ENCODE measurements around the gene CCNT1. TPM values are rescaled to one million over a fixed set of nuclear protein-coding genes. Genes with fewer than 3 reads are reported as not detected.
A peak's percentile ranks its signal among the peaks of the same experiment; 100 is the strongest.
"Not testable (repeated sequence)": the region's sequence is repeated elsewhere in the genome, so short reads cannot be mapped to it uniquely, and the experiment has no call there.

Gene CCNT1
- total RNA-seq, 2 donors from 2014 or later = 96.6 to 102 TPM

- H3K4me1 Mint-ChIP-seq (ENCODE audit: low read depth) = no peaks in the 10 kb centered on the region
- DNase-seq = no peak
- peaks cover 5 to 22% of the 10 kb centered on the region in 2 donors for H3K36me3 Mint-ChIP-seq (ENCODE audit: insufficient read depth in 2 of 2)
- no peak overlapping the region for H3K4me3 Mint-ChIP-seq
- no peak for ATAC-seq (replicated peaks in 1 of 2)
- H3K9me3 Mint-ChIP-seq = no peaks in the 10 kb centered on the region
- H3K27me3 Mint-ChIP-seq (ENCODE audit: low read depth) = no peaks in the 10 kb centered on the region
- no peak overlapping the region for H3K27ac Mint-ChIP-seq
These were observed 64.8 kb downstream of the CCNT1 start for GRCh38 chr12:48651681-48652080.

GRCh38 chr12:48645354-48645753, 71.2 kb downstream of the CCNT1 start:
- not testable (repeated sequence) for H3K4me3 Mint-ChIP-seq; ATAC-seq (replicated peaks in 1 of 2); DNase-seq; H3K9me3 Mint-ChIP-seq; H3K4me1 Mint-ChIP-seq (ENCODE audit: low read depth); H3K27ac Mint-ChIP-seq; H3K27me3 Mint-ChIP-seq (ENCODE audit: low read depth)
- peaks cover 8 to 33% of the 10 kb centered on the region in 2 donors for H3K36me3 Mint-ChIP-seq (ENCODE audit: insufficient read depth in 2 of 2)

- no peak for DNase-seq
- Mint-ChIP-seq H3K4me3 (no peak overlapping the region), H3K9me3 (peaks cover 0 to 2% of the 10 kb centered on the region in 2 donors), H3K36me3 (ENCODE audit: insufficient read depth in 2 of 2) (peaks cover 7 to 33% of the 10 kb centered on the region in 2 donors), H3K4me1 (ENCODE audit: low read depth) (no peaks in the 10 kb centered on the region), H3K27ac (no peak overlapping the region), H3K27me3 (ENCODE audit: low read depth) (no peaks in the 10 kb centered on the region)
- no peak for ATAC-seq (replicated peaks in 1 of 2)
These were observed 73.5 kb downstream of the CCNT1 start for GRCh38 chr12:48643011-48643410.

GRCh38 chr12:48641752-48642555, 74.6 kb downstream of the CCNT1 start:
- Mint-ChIP-seq H3K36me3 (ENCODE audit: insufficient read depth in 2 of 2) (peaks cover 6 to 33% of the 10 kb centered on the region in 2 donors), H3K27ac (peak overlapping the region; percentile 13)
- not testable (repeated sequence) for DNase-seq; H3K27me3 Mint-ChIP-seq (ENCODE audit: low read depth); H3K4me1 Mint-ChIP-seq (ENCODE audit: low read depth); H3K9me3 Mint-ChIP-seq; ATAC-seq (replicated peaks in 1 of 2); H3K4me3 Mint-ChIP-seq

- DNase-seq = no peak
- Mint-ChIP-seq H3K4me1 (ENCODE audit: low read depth) (no peaks in the 10 kb centered on the region), H3K36me3 (ENCODE audit: insufficient read depth in 2 of 2) (peaks cover 5 to 27% of the 10 kb centered on the region in 2 donors), H3K9me3 (peaks cover 0 to 2% of the 10 kb centered on the region in 2 donors), H3K4me3 (no peak overlapping the region), H3K27ac (no peak overlapping the region), H3K27me3 (ENCODE audit: low read depth) (no peaks in the 10 kb centered on the region)
- ATAC-seq (replicated peaks in 1 of 2) = no peak
These were observed 75.7 kb downstream of the CCNT1 start for GRCh38 chr12:48640854-48641253.

- no peaks in the 10 kb centered on the region for H3K27me3 Mint-ChIP-seq (ENCODE audit: low read depth)
- ATAC-seq (replicated peaks in 1 of 2) (no peak), DNase-seq (no peak)
- H3K9me3 Mint-ChIP-seq = peaks cover 0 to 2% of the 10 kb centered on the region in 2 donors
- no peaks in the 10 kb centered on the region for H3K4me1 Mint-ChIP-seq (ENCODE audit: low read depth)
- H3K4me3 Mint-ChIP-seq = no peak overlapping the region
- H3K27ac Mint-ChIP-seq = no peak overlapping the region
- peaks cover 5 to 26% of the 10 kb centered on the region in 2 donors for H3K36me3 Mint-ChIP-seq (ENCODE audit: insufficient read depth in 2 of 2)
These were observed 76.1 kb downstream of the CCNT1 start for GRCh38 chr12:48640428-48640827.

Other genes starting within 250 kb of the CCNT1 start
- not detected for gene ANP32D, start 244.1 kb downstream of the CCNT1 start, total RNA-seq
- under 1 TPM in 1 of 2 donors, not detected in 1; 0.77 TPM for gene C12orf54, start 234.2 kb downstream of the CCNT1 start, total RNA-seq
- not detected for gene OR8S1, start 191.1 kb downstream of the CCNT1 start, total RNA-seq
- gene LALBA, start 146.7 kb downstream of the CCNT1 start, total RNA-seq = not detected
- gene KANSL2, start 34.5 kb downstream of the CCNT1 start, total RNA-seq = 100 to 1,000 TPM in 1 of 2 donors, 10 to 100 TPM in 1; 74.2 to 101 TPM
- under 1 TPM; 0.67 to 0.79 TPM for gene ADCY6, start 72.4 kb upstream of the CCNT1 start, total RNA-seq
- 10 to 100 TPM; 15.1 to 16.5 TPM for gene CACNB3, start 101.8 kb upstream of the CCNT1 start, total RNA-seq
- gene DDX23, start 135.5 kb upstream of the CCNT1 start, total RNA-seq = 100 to 1,000 TPM in 1 of 2 donors, 10 to 100 TPM in 1; 100.0 to 115 TPM
- 1 to 10 TPM; 4.5 to 5.5 TPM for gene RND1, start 149.2 kb upstream of the CCNT1 start, total RNA-seq
- gene FKBP11, start 208.8 kb upstream of the CCNT1 start, total RNA-seq = 100 to 1,000 TPM in 1 of 2 donors, 10 to 100 TPM in 1; 67.9 to 107 TPM
- 10 to 100 TPM; 73.5 to 96.5 TPM for gene ARF3, start 240.8 kb upstream of the CCNT1 start, total RNA-seq